Activated gamma-delta T cell (primary cell): Measurements from ENCODE around the gene GH2.
"Not testable (repeated sequence)": the region's sequence is repeated elsewhere in the genome, so short reads cannot be mapped to it uniquely, and the experiment has no call there.

Experiments
- DNase-seq: peaks from one replicate; lab custom pipeline; 2025; lab: John Stamatoyannopoulos, UW

The GH2 gene

DNA sequence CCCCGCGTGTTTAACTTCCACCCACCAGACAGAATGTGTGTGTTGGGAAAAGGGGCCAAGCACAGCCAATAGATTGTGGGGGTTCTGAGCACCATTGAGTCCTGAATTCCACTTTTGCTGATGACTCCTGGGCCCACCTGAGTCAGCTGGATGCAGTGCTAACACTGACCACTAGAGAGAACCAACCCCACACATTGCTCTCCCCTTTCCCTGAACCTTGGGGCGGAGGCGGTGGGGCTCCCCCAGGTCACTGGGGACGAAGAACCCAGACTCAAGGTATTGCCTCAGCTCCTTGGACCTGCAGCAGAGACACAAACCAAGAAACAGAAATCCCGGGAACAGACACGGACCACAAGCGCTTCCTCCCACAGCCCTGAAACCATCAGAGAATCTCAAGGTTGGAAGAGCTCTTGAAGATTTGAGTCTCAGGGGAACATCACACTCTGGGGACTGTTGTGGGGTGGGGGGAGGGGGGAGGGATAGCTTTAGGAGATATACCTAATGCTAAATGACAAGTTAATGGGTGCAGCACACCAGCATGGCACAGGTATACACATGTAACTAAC lies 7.6 kb downstream of the GH2 start:
- not testable (repeated sequence) for DNase-seq

DNA sequence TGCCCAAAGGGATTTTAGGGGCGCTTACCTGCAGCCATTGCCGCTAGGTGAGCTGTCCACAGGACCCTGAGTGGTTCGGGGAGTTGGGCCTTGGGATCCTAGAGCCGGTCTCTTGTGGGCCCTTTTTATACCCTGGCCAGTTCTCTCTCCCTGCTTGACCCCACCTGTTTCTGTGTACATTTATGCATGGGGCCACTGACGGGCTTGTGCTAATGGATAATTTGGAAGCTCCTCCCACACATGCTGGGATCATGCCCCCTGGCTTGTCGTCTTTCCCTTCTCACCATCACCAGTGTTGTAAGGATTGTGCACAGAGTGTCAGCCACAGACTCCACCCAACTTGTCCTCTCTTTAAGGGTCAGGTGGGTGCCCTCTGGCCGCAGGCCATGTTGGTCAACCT lies 8.2 kb downstream of the GH2 start, which contains the start of gene CSH2:
Gene CSH2 (minus strand): TSS at position 101 of the 400 bp plus-strand sequence. CDS start 63 bp downstream, at position 38.
- not testable (repeated sequence) for DNase-seq

- not testable (repeated sequence) for DNase-seq
Observed at GRCh38 chr17:63871646-63872365, 9.9 kb downstream of the GH2 start.

DNA sequence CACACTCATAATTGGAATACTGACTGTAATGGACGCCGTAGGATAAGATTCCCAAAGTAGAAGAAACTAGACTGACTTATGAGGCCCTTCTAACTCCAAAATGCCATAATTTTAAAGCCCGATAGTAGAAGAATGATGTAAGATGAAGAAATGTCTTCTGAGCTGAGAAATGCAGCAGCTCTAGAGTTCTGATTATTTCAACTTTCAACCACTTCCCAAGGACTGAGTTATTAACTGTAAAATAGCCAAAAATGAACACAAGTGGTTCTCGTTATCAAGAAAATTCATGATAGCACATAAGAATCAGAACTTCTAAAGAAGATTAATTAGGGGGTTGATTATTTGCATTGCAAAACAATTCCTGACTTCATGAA lies 11.5 kb downstream of the GH2 start:
- DNase-seq: not testable (repeated sequence)

DNA sequence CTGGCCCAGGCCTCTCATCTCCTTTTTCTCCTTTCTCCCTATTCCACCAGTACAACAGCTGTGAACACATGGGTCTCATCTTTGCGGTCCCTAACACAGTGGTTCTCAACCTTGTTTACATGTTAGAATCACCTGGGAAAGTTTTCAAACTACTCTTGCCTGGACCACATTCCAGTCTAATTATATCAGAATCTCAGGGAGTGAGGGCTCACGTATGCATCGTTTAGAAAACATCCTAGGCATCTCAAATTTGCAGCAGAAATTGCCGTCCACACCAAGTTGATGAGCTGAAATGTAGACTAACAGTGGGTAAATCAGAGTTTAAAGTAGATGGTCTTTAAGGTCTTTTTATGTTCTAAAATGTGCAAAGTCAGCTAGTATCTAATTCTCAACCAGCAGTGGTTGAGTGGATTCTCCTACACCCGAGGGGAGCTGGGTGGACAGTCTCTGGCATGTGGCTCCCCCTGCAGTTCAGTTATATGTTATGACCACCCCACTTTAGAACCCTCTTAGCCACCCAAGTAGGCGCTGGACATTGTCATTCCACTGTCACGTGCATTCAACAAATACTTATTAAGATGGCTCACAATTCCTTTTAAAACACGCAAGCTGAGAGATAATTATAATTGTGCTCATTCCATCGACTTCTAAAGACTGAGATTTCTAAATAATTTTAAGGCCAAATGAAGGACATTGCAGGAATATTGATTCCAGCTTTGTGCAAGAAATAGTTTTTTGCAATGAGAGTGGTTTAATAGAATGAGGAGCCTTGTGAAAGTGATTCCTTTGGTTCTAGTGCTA lies 12.1 kb downstream of the GH2 start:
- DNase-seq: not testable (repeated sequence)

DNA sequence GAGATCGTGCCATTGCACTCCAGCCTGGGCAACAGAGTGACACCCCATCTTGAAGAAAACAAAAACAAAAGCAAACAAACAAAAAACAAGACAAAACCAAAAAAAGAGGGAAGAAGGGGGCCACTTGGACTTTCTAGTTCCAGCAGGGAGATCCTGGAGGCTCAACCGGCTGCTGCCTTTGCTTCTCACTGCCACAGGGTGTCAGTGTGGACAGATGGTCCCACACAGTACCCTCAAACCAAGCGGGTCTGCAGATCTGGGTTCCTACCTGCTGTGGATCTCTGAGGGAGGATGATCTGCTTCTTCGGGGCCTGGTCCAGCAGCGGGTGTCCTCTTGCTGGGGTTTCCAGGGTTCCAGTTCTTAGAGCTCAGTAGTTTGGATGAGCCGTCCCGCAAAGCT lies 15.1 kb downstream of the GH2 start:
- DNase-seq: not testable (repeated sequence)

GRCh38 chr17:63859257-63859656 lies 22.5 kb downstream of the GH2 start:
- no peak for DNase-seq

- not testable (repeated sequence) for DNase-seq
Observed at GRCh38 chr17:63856425-63856824, 25.3 kb downstream of the GH2 start.

DNA sequence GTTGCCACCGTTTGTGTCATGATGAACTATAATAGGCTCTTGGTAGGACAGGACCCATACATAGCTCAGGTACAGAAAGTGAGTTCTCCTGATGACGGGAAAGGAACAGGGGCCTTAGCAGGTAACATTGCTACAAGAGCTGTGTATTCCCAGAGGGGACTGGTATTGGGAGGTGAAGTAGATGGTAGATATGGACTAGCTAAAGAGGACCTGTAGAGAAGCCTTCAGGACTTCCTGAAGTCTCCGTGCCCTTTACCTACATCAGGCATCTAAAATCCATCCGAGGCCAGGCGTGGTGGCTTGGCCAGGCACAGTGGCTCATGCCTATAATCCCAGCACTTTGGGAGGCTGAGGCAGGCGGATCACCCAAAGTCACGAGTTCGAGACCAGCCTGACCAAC lies 26.6 kb downstream of the GH2 start:
- DNase-seq: no peak

GRCh38 chr17:63854709-63855108 lies 27.0 kb downstream of the GH2 start:
- no peak for DNase-seq

GRCh38 chr17:63853260-63853659 lies 28.5 kb downstream of the GH2 start:
- no peak for DNase-seq

- no peak for DNase-seq
Observed at GRCh38 chr17:63850401-63850800, 31.3 kb downstream of the GH2 start.

- peak; percentile 71 for DNase-seq
Observed at GRCh38 chr17:63848834-63849689, 32.7 kb downstream of the GH2 start.

DNA sequence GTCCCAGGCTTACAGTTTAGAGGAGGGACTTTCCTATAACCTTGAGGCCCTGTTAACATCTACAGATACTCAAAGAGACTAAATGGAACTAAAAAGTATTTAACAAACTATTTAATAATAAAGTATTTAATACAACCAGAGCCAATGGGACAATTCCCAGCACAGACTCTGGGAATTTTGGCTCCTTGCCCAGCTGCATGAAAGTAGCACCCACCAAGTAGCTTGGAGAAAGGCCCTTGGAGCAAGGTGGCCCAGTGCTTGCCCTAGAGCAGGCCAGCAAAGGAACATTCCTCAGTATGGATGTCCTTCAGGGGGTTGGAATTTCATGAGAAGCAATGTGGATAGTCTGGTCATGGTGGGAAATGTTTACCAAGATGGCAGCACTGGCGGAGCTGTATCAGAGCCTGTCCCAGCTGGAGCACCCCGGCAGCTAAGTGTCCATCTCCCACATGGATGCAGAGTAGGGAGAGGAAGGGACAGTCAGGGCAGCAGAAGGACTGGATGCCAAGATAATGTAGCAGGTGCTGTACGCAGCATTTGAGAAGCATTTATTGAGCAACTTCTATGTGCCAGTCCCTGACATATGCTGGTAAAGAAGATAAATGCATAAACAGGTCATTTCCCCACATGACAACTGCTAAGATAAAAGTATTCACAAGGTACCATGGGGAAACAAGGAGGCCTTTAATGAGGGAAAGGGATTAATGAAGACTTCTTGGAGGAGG lies 34.1 kb downstream of the GH2 start:
- DNase-seq: no peak

DNA sequence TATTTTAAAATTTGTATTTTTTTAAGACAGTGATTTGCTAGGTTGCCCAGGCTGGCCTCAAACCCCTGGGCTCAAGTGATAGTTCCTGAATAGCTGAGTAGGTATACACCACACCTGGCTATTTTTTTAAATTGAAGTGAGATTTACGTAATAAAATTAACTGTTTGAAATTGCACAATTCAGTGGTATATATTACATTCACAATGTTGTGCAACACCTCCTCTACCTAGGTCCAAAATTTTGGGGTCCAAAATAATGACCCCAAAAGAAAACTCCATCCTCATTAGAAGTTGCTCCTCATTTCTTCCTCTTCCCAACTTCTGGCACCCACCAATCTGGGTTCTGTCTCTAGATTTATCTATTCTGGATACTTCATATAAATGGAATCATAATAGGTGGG lies 36.2 kb downstream of the GH2 start:
- DNase-seq: no peak

DNA sequence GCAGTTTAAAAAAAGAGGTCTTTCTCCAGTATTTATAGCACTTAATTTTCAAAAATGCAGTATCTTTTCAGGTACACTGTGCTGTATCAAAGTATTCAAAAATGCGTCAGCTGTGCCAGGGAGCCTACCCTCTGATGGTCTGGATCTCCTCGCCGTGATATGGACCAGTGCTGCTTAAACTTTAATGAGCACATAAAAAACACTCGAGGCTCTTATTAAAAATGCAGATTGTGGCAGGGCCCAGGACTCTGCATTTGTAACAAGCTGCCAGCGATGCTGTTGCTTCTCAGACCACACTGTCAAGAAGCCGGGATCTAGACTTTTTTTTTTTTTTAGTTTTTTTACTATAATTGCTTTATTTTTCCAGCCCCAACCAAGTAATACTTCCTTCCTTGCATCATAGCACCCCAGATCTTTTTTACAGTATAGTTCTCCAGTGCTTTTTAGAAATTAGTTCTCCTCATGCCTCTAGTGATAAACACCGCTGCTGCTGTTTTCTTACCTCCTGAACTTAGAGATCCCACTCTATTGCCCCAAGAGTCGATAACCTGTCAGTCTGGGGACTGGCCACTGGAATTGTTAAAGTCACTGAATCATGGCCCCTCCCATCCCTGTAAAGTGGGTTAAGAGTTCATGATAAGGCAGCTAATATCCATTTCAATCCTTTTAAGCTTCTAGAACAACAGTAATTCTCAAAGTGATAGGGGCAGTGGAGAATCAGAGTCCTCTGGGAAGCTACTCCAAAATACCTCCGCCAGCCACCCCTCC lies 37.6 kb downstream of the GH2 start:
- DNase-seq: no peak

- DNase-seq: not testable (repeated sequence)
Observed at GRCh38 chr17:63843387-63843888, 38.3 kb downstream of the GH2 start.

DNA sequence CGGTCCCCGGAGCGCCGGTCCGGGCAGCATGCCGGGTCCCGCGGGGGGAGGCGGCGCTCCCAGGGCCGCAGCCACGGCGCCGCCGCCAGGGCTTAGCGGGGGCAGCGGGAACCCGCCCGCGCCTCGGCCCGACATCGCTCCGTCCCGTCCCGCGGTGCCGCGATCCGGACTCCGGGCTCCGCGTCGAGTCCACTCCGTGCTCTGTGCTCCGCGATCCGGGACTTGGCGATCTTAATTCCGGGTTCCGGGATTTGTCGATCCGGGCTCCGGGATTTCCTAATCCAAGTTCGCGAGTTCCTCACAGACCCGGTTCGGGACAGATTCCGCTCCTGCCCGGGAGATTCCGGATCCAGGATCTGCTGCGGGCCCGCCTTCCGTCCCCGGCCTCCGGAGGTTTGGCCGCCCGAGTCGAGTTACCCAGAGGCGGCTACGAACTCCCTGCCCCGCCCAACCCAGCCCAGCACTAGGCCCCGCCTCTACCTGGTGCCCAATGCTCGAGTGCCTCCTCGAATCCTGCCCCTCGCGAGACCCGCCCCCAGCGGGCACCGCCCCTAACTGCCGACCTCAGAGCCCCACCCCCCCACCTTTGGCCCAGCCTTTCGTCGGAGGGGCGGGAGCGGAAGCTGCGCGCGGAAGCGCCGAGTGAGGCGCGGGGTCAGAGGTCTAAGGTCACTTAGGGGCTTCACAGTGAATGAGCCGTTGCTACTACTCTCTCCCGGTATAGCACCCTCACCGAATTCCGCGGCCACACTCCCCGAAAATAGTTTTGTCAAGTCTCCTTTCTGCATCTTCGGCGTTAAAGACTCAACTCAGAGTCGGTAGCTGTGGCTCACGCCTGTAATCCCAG lies 39.0 kb downstream of the GH2 start, which contains the start of gene SMARCD2:
Gene SMARCD2 (minus strand): TSS at position 146 of the 847 bp plus-strand sequence. CDS start 11 bp downstream, at position 135.
- DNase-seq: peak; percentile 98

DNA sequence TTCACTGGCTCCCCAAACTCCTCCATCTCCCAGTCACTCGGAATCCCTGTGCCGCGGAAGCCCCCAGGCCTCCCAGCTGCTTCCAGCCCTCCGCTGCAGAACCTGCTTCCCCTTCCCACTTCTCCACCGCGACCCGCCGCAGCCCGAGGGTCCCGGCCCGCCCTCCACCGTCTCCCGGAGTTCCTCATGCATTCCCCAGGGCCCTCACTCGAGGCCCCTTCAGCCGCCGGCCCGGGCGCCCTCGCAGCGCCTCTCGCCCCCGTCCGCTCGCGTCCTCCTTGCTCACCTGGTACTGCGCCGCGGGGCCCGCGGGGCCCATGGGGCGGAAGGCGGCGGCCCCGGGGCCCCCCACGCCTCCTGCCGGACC lies 39.6 kb downstream of the GH2 start:
- DNase-seq: no peak
